Measurements from ENCODE around the gene ACE.

The ACE gene

GRCh38 chr17:63544467-63545301 lies 67.8 kb downstream of the ACE start:
- TF ChIP-seq, protein P1, sequence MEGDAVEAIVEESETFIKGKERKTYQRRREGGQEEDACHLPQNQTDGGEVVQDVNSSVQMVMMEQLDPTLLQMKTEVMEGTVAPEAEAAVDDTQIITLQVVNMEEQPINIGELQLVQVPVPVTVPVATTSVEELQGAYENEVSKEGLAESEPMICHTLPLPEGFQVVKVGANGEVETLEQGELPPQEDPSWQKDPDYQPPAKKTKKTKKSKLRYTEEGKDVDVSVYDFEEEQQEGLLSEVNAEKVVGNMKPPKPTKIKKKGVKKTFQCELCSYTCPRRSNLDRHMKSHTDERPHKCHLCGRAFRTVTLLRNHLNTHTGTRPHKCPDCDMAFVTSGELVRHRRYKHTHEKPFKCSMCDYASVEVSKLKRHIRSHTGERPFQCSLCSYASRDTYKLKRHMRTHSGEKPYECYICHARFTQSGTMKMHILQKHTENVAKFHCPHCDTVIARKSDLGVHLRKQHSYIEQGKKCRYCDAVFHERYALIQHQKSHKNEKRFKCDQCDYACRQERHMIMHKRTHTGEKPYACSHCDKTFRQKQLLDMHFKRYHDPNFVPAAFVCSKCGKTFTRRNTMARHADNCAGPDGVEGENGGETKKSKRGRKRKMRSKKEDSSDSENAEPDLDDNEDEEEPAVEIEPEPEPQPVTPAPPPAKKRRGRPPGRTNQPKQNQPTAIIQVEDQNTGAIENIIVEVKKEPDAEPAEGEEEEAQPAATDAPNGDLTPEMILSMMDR (IDR thresholded peaks at IDR 0.05) = no peak

DNA sequence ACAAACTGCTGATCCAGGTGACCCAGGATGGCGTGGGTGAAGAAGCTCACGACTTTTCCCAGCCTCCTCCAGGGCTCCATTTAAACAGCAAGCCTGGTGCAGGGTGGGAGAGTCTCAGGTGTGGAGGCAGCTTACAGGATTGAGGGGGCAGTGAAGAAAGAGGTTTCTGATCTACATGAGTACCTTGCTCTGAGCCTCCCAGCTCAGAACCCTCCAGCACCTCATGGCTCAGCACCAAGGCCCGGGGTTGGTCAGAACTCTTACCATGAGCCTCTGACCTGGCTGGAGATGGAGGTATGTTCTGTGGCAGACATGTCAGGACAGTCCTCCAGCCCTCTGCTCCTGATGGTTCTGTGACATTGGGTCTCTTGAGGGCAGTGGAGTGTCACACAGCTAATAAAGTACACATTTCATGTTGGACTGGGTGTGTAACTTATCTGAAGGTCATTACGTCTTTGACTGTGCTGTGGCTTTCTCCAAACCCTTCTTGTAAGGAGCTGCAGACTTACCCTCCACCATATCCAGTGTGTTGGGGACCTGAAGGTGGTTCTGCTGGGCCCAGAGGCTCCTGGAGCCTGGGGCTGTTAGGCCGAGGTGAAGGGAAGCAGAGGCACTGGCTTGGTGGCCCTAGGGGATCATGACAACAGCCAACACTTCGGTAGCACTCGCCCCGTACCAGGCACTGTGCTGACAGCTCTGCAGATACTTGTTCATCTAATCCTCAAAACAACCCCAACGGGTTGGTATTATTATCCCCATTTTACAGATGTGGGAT lies 69.6 kb downstream of the ACE start:
- TF ChIP-seq, protein P1 (IDR thresholded peaks at IDR 0.05) = no peak

DNA sequence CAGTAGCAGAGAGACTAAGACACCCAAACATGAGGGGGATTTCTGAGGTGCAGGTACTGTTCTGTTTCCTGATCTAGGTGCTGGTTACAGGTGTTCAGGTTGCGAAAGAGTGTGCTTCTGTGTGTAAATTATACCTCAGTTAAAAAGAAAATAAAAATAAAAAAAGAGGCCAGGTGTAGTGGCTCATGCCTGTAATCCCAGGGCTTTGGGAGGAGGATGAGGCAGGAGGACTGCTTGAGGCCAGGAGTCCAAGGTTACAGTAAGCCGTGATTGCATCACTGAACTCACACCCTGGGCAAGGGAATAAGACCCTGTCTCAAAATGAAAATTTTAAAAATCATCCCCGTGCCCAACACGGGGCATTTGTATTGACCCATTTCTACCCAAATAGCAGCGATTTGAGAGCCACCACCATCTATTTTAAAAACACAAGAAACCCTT lies 70.2 kb downstream of the ACE start:
- TF ChIP-seq, protein P1 (IDR thresholded peaks at IDR 0.05) = no peak
